Panc1 (cell line): Measurements from ENCODE around the gene GCA. TPM values are rescaled to one million over a fixed set of nuclear protein-coding genes. Genes with fewer than 3 reads are reported as not detected.

Experiments
- ATAC-seq: fragments of 200-7000 bp; cut with Tn5 transposase; 2 replicates; pipeline ENCODE4 v1.9.1; 2020; ENCODE audit warnings: mild to moderate bottlenecking, moderate library complexity
- BruUV-seq: library from RNA; stranded (reverse); fragments of 400-500 nt; replicated peaks from 2 replicates; lab custom pipeline; 2021; lab: Mats Ljungman, UMichigan
- CTCF ChIA-PET: fragments of 300-600 bp; sonication (Branson Sonifier 250); formaldehyde crosslinking; loops from one replicate; lab custom pipeline; 2022; ENCODE audit warnings: antibody characterized with exemption; lab: Charles Lee
- POLR2A ChIA-PET: fragments of 300-600 bp; sonication (Branson Sonifier 250); formaldehyde crosslinking; loops from one replicate; lab custom pipeline; 2022; ENCODE audit warnings: antibody characterized with exemption; lab: Charles Lee
- DNase-seq: peaks from one replicate; pipeline ENCODE4 v3.0.0-alpha.2; 2010; ENCODE audit warnings: low read depth, low spot score
- H3K27ac ChIP-seq: 2 replicates; pipeline ENCODE4 v1.5.1; 2011; ENCODE audit warnings: mild to moderate bottlenecking, low read length, inconsistent platforms
- H3K27me3 ChIP-seq: fragments of 200-500 bp; sonication (Bioruptor generic); 2 replicates; pipeline ENCODE4 v1.6.0; 2014; ENCODE audit warnings: low read length, inconsistent platforms; ENCODE audit not compliant: control insufficient read depth, insufficient read depth
- H3K36me3 ChIP-seq: fragments of 200-500 bp; sonication (Bioruptor generic); 2 replicates; pipeline ENCODE4 v1.5.1; 2014; ENCODE audit warnings: inconsistent platforms, mild to moderate bottlenecking, low read length, moderate library complexity; ENCODE audit not compliant: control insufficient read depth, insufficient read depth
- H3K4me1 ChIP-seq: 2 replicates; pipeline ENCODE4 v1.5.1; 2011; ENCODE audit warnings: inconsistent platforms, mild to moderate bottlenecking, low read length, moderate library complexity; ENCODE audit not compliant: control insufficient read depth, insufficient read depth
- H3K4me3 ChIP-seq, 2 experiments: 2 replicates each; pipeline ENCODE4 v1.5.1; 2011 to 2012; ENCODE audit warnings: low read depth in 2 of 2, low read length in 2 of 2, mild to moderate bottlenecking in 2 of 2, inconsistent platforms in 1 of 2, moderate library complexity in 1 of 2
- H3K9me3 ChIP-seq: fragments of 200-500 bp; sonication (Bioruptor generic); 2 replicates; pipeline ENCODE4 v1.5.1; 2014; ENCODE audit warnings: low read depth, mild to moderate bottlenecking, inconsistent platforms, low read length, moderate library complexity; ENCODE audit not compliant: control insufficient read depth, insufficient read depth
- POLR2AphosphoS5 ChIP-seq: IDR thresholded peaks from 2 replicates; pipeline ENCODE4 v1.6.1; 2012; ENCODE audit warnings: mild to moderate bottlenecking, low read depth, low read length, moderate library complexity
- SIN3A ChIP-seq: IDR thresholded peaks from 2 replicates; pipeline ENCODE4 v1.6.1; 2012; ENCODE audit warnings: low read depth, mild to moderate bottlenecking, low read length, moderate library complexity, borderline replicate concordance; ENCODE audit not compliant: insufficient read depth
- TCF7L2 ChIP-seq: IDR thresholded peaks from 2 replicates; pipeline ENCODE4 v1.6.1; 2011; ENCODE audit warnings: mild to moderate bottlenecking, low read depth, low read length, inconsistent platforms
- in situ Hi-C: cut with HindIII; loops from 2 replicates; pipeline ENCODE4 v1.10.0; 2016; ENCODE audit warnings: low sequenced_read_pairs, low pct_unique_long_range_greater_than_20kb
- intact Hi-C: fragments of 100-400 bp; cut with micrococcal nuclease; formaldehyde crosslinking; loops from one replicate; pipeline ENCODE4 v1.10.0; 2022; ENCODE audit not compliant: unreplicated experiment
- total RNA-seq: library from RNA; stranded (reverse); gene quantifications from one replicate; pipeline ENCODE4 v1.2.1, GENCODE V29; 2021; ENCODE audit not compliant: unreplicated experiment
- TF ChIP-seq, protein P1 (sequence below), 2 experiments: IDR thresholded peaks; 2 replicates each; pipeline ENCODE4 v1.6.1; 2011 to 2012; ENCODE audit warnings: low read depth in 2 of 2, control low read depth in 1 of 2, low read length in 1 of 2, mild to moderate bottlenecking in 1 of 2, moderate library complexity in 1 of 2; ENCODE audit not compliant: insufficient read depth in 1 of 2
- TF ChIP-seq, protein P2 (sequence below): fragments of 450-650 bp; IDR thresholded peaks from 2 replicates; pipeline ENCODE4 v1.5.1; 2017; ENCODE audit warnings: mild to moderate bottlenecking

The GCA gene
- total RNA-seq, 1 experiment from 2014 or later, result 21.3 TPM

DNA sequence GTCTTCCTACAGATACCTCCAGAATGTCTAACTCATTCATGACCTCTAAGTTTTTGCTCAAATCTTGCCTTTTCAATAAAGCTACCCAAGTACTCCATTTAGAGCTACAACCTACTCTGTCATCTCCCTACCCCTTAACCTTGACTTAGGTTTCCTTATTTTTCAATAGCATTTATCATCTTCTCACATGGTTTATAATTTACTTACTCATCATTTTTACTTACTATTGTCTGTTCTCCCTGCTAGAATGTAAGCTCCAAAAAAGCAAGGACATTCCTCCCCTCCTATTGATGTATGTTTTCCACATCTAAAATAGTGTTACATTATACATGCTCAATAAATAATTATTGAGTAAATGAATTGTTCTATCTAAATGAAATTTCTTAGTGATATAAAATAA lies 3.1 kb upstream of the GCA start:
- Histone ChIP-seq H3K36me3 (no peaks in the 10 kb centered on the region; the same call in 1 of the 2 replicates), H3K4me3 (no peak overlapping the region), H3K9me3 (no peaks in the 10 kb centered on the region), H3K4me1 (peaks cover 12% of the 10 kb centered on the region), H3K27ac (no peak overlapping the region), H3K27me3 (no peaks in the 10 kb centered on the region)
- in situ Hi-C loops (no loop called here), intact Hi-C loops (no loop called here)
- DNase-seq (no peak), ATAC-seq (no peak)
- no peak for TF ChIP-seq POLR2AphosphoS5
- TF ChIP-seq, protein P1, sequence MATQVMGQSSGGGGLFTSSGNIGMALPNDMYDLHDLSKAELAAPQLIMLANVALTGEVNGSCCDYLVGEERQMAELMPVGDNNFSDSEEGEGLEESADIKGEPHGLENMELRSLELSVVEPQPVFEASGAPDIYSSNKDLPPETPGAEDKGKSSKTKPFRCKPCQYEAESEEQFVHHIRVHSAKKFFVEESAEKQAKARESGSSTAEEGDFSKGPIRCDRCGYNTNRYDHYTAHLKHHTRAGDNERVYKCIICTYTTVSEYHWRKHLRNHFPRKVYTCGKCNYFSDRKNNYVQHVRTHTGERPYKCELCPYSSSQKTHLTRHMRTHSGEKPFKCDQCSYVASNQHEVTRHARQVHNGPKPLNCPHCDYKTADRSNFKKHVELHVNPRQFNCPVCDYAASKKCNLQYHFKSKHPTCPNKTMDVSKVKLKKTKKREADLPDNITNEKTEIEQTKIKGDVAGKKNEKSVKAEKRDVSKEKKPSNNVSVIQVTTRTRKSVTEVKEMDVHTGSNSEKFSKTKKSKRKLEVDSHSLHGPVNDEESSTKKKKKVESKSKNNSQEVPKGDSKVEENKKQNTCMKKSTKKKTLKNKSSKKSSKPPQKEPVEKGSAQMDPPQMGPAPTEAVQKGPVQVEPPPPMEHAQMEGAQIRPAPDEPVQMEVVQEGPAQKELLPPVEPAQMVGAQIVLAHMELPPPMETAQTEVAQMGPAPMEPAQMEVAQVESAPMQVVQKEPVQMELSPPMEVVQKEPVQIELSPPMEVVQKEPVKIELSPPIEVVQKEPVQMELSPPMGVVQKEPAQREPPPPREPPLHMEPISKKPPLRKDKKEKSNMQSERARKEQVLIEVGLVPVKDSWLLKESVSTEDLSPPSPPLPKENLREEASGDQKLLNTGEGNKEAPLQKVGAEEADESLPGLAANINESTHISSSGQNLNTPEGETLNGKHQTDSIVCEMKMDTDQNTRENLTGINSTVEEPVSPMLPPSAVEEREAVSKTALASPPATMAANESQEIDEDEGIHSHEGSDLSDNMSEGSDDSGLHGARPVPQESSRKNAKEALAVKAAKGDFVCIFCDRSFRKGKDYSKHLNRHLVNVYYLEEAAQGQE (IDR thresholded peaks at IDR 0.05; ENCODE audit: insufficient read depth in 1 of 2, low read depth in 2 of 2, low read length in 1 of 2), result no peak
- TF ChIP-seq TCF7L2, result no peak
- TF ChIP-seq, protein P2, sequence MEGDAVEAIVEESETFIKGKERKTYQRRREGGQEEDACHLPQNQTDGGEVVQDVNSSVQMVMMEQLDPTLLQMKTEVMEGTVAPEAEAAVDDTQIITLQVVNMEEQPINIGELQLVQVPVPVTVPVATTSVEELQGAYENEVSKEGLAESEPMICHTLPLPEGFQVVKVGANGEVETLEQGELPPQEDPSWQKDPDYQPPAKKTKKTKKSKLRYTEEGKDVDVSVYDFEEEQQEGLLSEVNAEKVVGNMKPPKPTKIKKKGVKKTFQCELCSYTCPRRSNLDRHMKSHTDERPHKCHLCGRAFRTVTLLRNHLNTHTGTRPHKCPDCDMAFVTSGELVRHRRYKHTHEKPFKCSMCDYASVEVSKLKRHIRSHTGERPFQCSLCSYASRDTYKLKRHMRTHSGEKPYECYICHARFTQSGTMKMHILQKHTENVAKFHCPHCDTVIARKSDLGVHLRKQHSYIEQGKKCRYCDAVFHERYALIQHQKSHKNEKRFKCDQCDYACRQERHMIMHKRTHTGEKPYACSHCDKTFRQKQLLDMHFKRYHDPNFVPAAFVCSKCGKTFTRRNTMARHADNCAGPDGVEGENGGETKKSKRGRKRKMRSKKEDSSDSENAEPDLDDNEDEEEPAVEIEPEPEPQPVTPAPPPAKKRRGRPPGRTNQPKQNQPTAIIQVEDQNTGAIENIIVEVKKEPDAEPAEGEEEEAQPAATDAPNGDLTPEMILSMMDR, result no peak
- TF ChIP-seq SIN3A, result no peak
- BruUV-seq, result no TSS peak
- POLR2A ChIA-PET, result no interaction called here
- CTCF ChIA-PET, result no interaction called here

DNA sequence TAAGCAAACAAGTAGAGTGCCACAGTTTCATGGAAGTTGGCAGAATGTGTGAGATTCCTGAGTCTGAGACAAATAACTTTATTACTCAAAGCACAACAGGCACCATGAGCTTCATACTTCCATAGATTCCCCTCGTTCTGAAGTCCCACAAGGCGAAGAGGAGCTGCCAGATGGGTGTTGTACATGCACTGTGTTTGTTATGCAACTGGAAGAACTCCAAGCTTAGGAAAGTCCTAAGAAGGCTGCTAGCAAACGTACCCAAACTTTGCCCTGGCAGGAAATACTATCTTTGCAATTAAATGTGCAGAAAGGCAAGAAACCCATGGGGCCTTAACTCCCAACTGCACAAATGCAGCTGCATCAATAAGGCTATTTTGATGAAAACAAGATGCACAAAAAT lies 1.6 kb upstream of the GCA start:
- Histone ChIP-seq H3K4me3 (no peak overlapping the region), H3K27me3 (no peaks in the 10 kb centered on the region), H3K4me1 (peaks cover 12% of the 10 kb centered on the region), H3K27ac (no peak overlapping the region), H3K36me3 (no peaks in the 10 kb centered on the region; the same call in 1 of the 2 replicates), H3K9me3 (no peaks in the 10 kb centered on the region)
- in situ Hi-C loops (no loop called here), intact Hi-C loops (no loop called here)
- ChIA-PET CTCF (no interaction called here), POLR2A (no interaction called here)
- no peak for ATAC-seq
- BruUV-seq, result no TSS peak
- TF ChIP-seq TCF7L2 (no peak), SIN3A (no peak), POLR2AphosphoS5 (no peak)
- TF ChIP-seq, protein P1 (IDR thresholded peaks at IDR 0.05; ENCODE audit: insufficient read depth in 1 of 2, low read depth in 2 of 2, low read length in 1 of 2), result no peak
- TF ChIP-seq, protein P2, result no peak
- no peak for DNase-seq
